Head of caudate nucleus (tissue), 42 donors: Measurements from ENCODE around the gene SUN2.
"Not testable (repeated sequence)": the region's sequence is repeated elsewhere in the genome, so short reads cannot be mapped to it uniquely, and the experiment has no call there.

Experiments
- DNase-seq, 42 donors: peaks; one replicate each; pipeline versions ENCODE4 v3.0.0 to v3.0.0-alpha.2; 2020 to 2021; ENCODE audit warnings: mixed read lengths in 7 of 42
- intact Hi-C: fragments of 100-400 bp; cut with DNase I; formaldehyde crosslinking; loops from one replicate; pipeline ENCODE4 v1.15.0; 2022

SUN2 gene

DNA sequence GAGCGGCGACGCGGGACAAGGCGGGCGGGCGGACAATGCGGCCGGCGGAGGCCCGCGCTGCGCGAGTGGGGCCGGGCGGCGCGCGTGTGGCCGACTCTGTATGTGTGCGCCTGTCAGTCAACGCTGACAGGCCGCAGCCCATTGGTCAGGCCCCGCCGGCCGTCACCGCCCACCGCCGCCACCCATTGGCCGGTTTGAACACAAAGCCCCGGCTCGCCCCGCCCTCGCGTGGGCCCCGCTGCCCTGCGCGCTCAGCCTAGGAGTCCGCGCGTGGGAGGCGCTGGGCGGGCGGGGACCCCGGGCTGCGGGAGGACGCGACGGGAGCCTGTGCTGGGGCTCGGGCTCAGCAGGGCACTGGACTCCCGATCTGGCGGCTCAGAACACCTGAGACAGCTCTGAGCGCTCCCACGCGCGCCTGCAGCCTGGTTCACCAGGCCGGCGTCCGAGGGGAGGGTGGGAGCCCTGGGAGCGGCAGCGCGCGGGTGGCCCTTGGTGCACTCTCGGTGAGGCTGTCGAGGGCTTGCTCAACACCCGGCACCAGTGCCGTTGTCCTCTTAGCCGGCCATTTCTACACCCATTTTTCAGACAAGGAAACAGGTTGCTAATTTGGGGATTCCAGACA is at the start of gene SUN2:
Gene SUN2, minus strand, starts transcription at position 88 of the 622 bp plus-strand sequence. CDS start 3,370 bp downstream, outside the sequence.
- intact Hi-C loops = no loop called here
- DNase-seq = peak; percentile 95 to 99 (median 98)

DNA sequence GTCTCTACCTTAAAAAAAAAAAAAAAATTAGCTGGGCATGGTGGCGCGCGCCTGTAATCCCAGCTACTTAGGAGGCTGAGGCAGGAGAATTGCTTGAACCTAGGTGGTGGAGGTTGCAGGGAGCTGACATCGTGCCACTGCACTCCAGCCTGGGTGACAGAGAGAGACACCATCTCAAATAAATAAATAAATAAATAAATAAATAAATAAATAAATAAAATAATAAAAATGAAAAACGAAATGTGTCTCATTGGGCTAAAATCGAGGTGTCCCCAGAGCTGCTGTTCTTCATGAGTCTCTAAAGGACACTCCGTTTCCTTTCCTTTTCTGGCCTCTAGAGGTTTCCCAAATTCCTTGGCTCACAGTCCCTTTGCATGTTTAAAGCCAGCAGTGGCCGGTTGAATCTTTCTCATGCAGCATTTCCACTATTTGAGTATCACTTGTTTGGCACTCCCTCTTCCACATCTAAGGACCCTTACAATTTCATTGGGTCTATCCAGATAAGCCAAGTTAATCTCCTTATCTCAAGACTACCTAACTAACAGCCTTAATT is 49.3 kb upstream of the SUN2 start:
- intact Hi-C loops, DNase-seq: not testable (repeated sequence)

GRCh38 chr22:38802671-38803121 is 46.9 kb upstream of the SUN2 start:
- peak in 10 of 42 donors; percentile 15 to 53 (median 32) for DNase-seq
- intact Hi-C loops = no loop called here

DNA sequence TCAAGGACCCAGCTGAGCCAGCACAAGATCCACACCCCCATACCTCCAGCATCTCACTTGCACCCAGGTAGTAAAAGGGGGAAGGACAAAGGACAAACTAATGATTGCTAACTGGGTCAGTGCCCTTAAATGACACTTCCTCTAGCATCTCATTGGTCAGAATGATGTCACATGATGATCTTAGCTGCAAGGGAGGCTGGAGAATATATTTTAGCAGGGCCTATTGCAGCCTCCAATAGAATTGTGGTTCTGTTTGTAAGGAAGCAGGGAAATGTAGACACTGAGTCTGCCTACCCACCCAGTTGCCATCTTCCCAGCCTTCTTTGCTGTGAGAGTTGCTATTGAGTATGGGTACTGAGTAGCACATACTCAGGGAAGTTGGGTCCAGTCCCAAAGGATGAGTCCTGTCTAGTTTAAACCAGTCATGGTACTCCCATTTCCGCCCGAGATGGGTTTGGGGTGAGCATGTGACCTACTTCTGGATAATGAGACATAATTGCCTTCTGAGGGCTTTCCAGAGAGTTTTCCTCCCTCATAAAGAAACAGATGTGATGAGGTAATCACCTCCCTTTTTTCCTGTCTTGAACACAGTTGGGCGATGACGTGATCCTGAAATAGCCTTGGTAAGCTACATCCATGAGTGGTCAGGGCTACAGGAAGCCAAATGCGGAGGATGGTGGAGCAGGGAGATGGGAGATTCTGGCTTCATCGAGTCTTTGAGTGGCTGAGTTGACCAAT is 43.6 kb upstream of the SUN2 start:
- intact Hi-C loops = loop anchor here (10.0 kb wide), 1 partner anchor 65 kb away; no protein-coding TSS in a partner anchor
- DNase-seq = no peak

DNA sequence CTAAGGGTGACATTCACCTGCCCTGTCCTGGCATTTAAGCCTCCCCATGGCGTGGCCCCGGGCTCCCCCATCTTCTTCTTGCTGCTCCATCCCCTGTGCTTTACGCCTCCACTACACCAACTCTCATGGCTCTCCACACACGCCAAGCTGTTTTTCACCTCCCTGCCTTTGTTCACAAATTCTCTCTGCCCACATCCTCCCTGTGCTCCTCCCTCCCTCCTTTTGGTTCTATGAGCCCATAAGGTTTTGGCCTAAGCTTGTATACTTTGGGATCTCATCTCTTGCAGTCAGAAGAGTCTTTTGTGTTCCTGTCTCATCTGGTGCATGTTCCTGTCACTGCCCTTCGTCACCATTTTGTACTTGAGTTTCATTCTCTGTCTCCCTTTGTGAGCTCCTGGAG is 42.7 kb upstream of the SUN2 start:
- intact Hi-C loops = loop anchor here (10.0 kb wide), 1 partner anchor 66 kb away; no protein-coding TSS in a partner anchor
- DNase-seq = no peak

GRCh38 chr22:38796262-38796957 is 40.6 kb upstream of the SUN2 start:
- no peak for DNase-seq
- intact Hi-C loops = loop anchor here (10.0 kb wide), 1 partner anchor 68 kb away; no protein-coding TSS in a partner anchor

- intact Hi-C loops = loop anchor here (10.0 kb wide), 1 partner anchor 69 kb away; no protein-coding TSS in a partner anchor
- no peak for DNase-seq
These were observed 39.8 kb upstream of the SUN2 start for GRCh38 chr22:38795569-38795968.

DNA sequence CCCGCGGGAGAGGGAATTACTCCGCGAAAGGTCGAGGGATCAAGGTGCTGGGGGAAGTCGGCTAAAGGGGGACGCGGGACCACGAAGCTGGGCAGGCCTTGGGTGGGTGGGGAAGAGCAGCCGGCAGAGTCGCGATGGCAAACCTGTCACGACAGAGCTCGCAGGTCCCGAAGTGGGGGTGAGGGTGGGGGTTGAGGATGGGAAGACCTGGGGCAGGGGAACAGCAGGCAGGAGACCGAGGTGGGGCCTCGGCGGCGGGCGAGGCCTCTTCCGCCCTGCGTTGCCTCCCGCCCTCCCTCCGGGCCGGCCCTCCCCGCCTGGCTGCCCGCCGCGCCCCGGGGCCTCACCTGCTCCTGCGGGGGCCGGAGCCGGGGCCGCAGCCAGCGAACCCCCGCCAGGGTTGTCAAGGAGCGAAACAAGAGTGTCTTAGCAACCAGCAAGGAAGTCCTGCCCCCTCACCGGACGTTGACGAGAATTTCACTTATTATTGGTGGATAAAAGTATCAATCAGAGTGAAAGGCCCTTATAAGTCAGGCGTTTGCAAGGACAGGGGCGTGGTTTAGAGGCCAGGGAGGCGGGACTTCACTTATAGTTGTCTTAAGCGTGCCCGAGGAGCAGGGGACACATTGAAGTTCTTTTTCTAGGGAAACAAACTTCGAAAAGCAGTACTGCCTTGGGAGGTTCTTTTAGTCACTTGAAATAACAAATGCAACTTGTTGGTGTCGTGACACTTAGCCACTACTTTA is 38.1 kb upstream of the SUN2 start, which contains the start of gene DNAL4:
Gene DNAL4, minus strand, starts transcription at position 423 of the 746 bp plus-strand sequence. CDS start 11,412 bp downstream, outside the sequence.
- peak; percentile 84 to 99 (median 94) for DNase-seq
- intact Hi-C loops = loop anchor here (10.0 kb wide), 1 partner anchor 71 kb away; no protein-coding TSS in a partner anchor

GRCh38 chr22:38793317-38793716 is 37.5 kb upstream of the SUN2 start:
- intact Hi-C loops = loop anchor here (10.0 kb wide), 1 partner anchor 71 kb away; no protein-coding TSS in a partner anchor
- no peak for DNase-seq

DNA sequence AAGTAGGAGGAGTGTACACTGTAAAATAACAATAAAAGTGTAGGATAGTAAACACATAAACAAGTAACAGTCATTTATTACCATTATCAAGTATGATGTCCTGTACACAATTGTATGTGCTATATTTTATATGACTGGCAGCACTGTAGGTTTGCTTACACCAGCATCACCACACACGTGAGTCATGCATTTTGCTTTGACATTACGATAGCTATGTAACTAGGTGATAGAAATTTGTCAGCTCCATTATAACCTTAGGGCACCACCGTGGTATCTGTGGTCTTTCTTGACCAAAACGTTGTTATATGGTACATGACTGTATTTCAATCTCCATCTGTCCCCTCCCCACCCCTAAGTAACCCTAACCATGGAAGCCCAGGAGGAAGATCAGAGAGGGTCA is 37.0 kb upstream of the SUN2 start:
- intact Hi-C loops = loop anchor here (10.0 kb wide), 1 partner anchor 72 kb away; no protein-coding TSS in a partner anchor
- no peak for DNase-seq

DNA sequence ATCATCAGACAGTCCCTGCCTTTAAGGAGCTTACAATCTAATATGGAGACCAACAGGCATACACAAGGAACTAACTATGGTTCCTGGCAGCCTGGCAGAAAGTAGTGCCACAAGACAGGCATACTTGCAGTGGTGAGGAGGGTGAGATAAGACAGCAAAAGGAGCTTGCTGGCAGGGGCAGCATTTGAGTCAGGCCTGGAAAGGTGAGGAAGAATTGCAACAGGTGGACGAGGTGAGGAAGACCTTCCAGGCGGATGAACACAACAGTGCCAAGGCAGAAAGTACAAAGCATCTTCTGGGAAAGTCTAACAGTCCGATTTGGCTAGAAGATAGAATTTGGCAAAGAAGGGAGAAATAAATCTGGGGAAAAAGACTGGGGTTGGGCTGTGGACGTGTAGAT is 33.8 kb upstream of the SUN2 start:
- intact Hi-C loops = loop anchor here (10.0 kb wide), 1 partner anchor 75 kb away; no protein-coding TSS in a partner anchor
- no peak for DNase-seq

- intact Hi-C loops = no loop called here
These were observed 33.0 kb upstream of the SUN2 start for GRCh38 chr22:38788846-38789245.

DNA sequence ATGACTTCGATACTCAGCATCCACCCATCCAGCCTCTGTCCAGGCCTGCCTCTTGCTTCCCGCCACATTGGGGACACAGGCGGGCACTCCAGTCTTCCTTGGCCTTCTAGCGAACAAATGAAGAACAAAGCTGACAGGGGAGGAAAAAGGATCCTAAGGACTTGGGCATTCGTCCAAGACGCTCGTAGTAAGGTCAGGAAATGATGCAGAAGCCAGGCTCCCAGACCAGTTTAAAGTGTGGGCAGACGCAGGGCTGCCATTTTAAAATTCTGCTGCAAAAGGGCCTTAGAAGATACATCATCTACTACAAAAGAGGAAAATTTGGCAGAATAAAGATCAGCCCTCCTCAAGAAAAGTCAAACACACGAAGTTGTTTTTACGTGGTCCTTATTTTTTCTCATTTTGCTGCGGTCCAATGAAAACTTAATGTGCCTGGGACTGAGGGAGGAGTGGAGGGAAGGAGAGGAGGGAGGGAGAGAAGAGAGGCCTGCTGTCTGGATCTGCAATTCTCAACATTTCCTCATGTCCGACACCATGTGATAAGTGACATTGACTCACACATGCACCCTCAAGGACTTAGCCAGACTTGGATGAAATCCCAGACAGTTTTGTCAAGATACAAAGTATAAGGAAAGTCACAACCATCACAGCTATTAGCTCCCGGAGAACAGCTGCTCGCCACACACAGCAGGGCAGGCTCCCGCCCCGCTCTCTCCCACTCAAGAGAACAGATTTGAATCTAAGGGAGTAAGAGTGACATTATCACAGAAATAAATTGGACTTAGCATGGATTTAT is 32.4 kb upstream of the SUN2 start:
- intact Hi-C loops = no loop called here
- DNase-seq = peak in 13 of 42 donors; percentile 25 to 77 (median 58)

More at GRCh38 chr22:38788846-38789245, 33.0 kb upstream of the SUN2 start:
- DNase-seq = no peak

- peak in 2 of 42 donors; percentile 4 to 18 for DNase-seq
- intact Hi-C loops = no loop called here
These were observed 30.8 kb upstream of the SUN2 start for GRCh38 chr22:38786631-38787030.

DNA sequence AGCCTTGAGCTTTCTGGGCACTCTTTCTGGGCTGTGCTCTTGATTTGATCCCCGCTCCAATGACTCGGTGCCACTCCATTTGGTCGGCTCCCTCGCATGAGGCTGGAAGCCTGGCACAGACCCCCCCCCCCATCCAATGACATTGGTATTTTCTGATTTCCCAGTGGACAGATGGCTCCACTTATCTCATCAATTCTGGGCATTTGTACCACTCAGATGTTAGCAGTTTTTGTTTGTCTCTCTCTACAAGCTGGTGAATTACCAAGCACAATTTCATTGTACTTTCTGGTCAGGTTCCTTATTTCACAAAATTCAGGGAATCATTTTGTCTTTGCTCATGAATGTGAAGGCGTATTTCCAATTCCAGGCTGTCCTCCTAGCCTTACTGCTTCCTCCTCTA is 29.1 kb upstream of the SUN2 start:
- peak in 1 of 42 donors; percentile 0 for DNase-seq
- intact Hi-C loops = no loop called here

GRCh38 chr22:38784035-38784434 is 28.2 kb upstream of the SUN2 start:
- DNase-seq = no peak
- intact Hi-C loops = no loop called here

DNA sequence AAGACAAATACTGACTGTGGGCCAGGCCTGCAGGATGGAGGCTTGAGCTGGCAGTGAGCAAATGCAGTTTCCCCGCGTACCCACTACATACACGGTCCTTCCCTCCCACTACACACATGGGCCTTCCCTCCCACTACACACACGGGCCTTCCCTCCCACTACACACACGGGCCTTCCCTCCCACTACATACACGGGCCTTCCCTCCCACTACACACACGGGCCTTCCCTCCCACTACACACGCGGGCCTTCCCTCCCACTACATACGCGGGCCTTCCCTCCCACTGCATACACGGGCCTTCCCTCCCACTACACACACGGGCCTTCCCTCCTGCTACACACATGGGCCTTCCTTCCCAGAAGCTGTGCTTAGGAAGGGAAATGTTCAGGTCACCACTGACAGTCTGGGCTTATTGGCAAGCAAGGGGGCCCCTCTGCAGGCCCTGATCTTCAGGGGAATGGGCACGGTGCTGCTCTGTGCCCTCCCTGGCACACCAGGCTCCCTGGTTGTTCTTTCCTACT is 27.4 kb upstream of the SUN2 start:
- no peak for DNase-seq

More for the DNA sequence above, 27.4 kb upstream of the SUN2 start:
- intact Hi-C loops = no loop called here
